Measurements from ENCODE around the gene LIPI.

- TF ChIP-seq CTCF (IDR thresholded peaks at IDR 0.05; ENCODE audit: borderline replicate concordance, extremely low read depth, low read length, poor library complexity, severe bottlenecking) (peak; percentile 78), EZH2 (IDR thresholded peaks at IDR 0.05; ENCODE audit: borderline replicate concordance, low read depth, low read length, severe bottlenecking) (no peak)
Measured at GRCh38 chr21:14259747-14260146, 49.0 kb upstream of the LIPI start.

Data from DND-41 (cell line).